ENCODE measurements around the gene ERAP2.
"Not testable (repeated sequence)": the region's sequence is repeated elsewhere in the genome, so short reads cannot be mapped to it uniquely, and the experiment has no call there.

The ERAP2 gene

DNA sequence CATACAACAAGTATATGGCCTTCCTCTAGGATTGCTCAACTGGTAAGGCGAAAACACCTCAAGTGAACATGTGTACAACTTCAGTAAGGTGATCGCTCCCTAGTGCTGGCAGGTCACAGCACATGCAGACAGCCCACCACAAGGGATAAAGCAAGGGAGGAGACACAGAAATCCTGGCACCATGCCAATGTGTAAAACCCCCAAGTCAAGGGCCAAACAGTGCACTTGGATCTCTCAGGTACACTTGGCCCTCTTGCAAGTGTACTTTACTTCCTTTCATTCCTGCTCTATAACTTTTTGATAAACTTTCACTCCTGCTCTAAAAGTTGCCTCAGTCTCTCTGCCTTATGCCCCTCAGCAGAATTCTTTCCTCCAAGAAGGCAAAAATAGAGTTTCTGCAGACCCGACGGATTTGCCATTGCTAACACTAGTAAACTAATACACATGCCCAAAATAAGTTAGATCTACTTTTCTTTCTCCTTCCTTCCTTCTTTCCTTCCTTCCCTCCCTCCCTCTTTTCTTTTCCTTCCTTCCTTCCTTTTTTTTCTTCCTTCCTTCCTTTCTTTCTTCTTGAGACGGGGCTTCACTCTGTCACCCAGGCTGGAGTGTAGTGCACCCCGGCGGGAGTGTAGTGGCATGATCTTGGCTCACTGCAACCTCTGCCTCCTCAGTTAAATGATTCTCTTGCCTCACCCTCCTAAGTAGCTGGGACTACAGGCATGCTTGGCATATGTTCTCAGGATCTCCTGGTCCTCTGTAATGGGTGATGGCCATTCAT lies 52.8 kb downstream of the ERAP2 start:
- Histone ChIP-seq H3K4me3 (no peak overlapping the region), H3K27ac (no peak overlapping the region), H3K36me3 (ENCODE audit: insufficient read depth, low read length) (no peaks in the 10 kb centered on the region), H3K9me3 (ENCODE audit: low read depth, low read length) (no peaks in the 10 kb centered on the region), H3K9ac (ENCODE audit: insufficient read length) (no peak overlapping the region)
- TF ChIP-seq POLR2AphosphoS5 (IDR thresholded peaks at IDR 0.05; ENCODE audit: borderline replicate concordance, low read depth, low read length) (no peak), FOXP2 (optimal IDR thresholded peaks at IDR 0.05; ENCODE audit: control extremely low read depth, extremely low read length, insufficient read depth) (no peak), EZH2 (IDR thresholded peaks at IDR 0.05) (no peak)
- DNase-seq (ENCODE audit: low read depth, low spot score): no peak

DNA sequence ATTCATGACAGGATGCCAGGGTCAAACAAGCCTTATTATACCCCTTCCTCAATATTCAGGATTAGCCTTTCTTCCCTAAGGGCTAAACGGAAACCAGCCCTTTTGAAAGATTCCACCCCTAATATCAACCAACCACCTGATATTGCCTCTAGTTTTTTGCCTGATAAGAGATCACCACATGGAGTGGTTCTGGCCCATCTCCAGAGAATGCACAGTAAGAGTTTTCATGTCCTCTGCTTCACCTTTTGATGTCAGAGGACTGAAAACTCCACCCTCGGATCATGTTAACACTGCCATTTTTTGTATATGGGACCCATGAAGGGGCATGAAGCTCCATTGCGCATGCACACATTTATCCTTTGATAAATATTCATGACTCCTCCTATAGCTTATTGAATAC lies 53.8 kb downstream of the ERAP2 start:
- Histone ChIP-seq H3K27ac (no peak overlapping the region), H3K4me3 (no peak overlapping the region), H3K9me3 (ENCODE audit: low read depth, low read length) (no peaks in the 10 kb centered on the region), H3K36me3 (ENCODE audit: insufficient read depth, low read length) (no peaks in the 10 kb centered on the region), H3K9ac (ENCODE audit: insufficient read length) (no peak overlapping the region)
- DNase-seq (ENCODE audit: low read depth, low spot score): no peak
- TF ChIP-seq EZH2 (IDR thresholded peaks at IDR 0.05): no peak
- TF ChIP-seq POLR2AphosphoS5 (IDR thresholded peaks at IDR 0.05; ENCODE audit: borderline replicate concordance, low read depth, low read length): no peak
- no peak for TF ChIP-seq FOXP2 (optimal IDR thresholded peaks at IDR 0.05; ENCODE audit: control extremely low read depth, extremely low read length, insufficient read depth)

DNA sequence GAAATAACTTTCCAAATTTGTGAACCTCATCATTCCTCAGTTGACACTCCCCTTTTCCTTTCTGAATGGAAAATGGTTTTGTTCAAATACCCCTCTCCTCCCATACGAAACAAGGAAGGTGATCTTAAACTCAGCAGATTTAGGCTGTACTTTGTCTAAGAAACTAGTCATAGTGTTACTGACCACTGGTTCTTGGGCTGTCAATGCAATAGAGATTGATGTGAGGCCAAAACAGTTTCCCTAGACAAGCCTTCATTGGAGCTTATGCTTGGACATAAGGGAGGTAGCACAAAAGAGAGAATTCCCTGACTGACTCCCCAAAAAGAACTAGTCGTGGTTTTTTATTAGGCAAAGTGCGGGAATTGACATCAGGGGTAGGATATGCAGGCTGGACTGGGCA lies 54.3 kb downstream of the ERAP2 start:
- no peaks in the 10 kb centered on the region for H3K9me3 ChIP-seq (ENCODE audit: low read depth, low read length)
- H3K36me3 ChIP-seq (ENCODE audit: insufficient read depth, low read length): no peaks in the 10 kb centered on the region
- H3K9ac ChIP-seq (ENCODE audit: insufficient read length): no peak overlapping the region
- no peak overlapping the region for H3K4me3 ChIP-seq
- DNase-seq (ENCODE audit: low read depth, low spot score): no peak
- TF ChIP-seq POLR2AphosphoS5 (IDR thresholded peaks at IDR 0.05; ENCODE audit: borderline replicate concordance, low read depth, low read length) (no peak), FOXP2 (optimal IDR thresholded peaks at IDR 0.05; ENCODE audit: control extremely low read depth, extremely low read length, insufficient read depth) (no peak), EZH2 (IDR thresholded peaks at IDR 0.05) (no peak)
- H3K27ac ChIP-seq: no peak overlapping the region

DNA sequence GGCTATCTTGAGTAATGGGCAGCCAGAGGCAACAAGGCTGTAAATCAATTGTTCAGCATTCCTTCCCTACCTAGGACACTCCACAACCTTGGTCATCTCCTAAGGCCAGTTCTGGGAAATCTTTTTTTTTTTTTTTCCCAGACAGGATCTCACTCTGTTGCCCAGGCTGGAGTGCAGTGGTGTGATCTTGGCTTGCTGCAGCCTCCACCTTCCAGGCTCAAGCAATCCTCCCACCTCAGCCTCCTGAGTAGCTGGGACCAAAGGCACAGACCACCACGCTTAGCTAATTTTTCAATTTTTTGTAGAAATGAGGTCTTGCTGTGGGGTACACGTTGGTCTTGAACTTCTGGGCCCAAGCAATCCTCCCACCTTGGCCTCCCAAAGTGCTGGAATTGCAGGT lies 54.7 kb downstream of the ERAP2 start:
- not testable (repeated sequence) for H3K4me3 ChIP-seq; H3K36me3 ChIP-seq (ENCODE audit: insufficient read depth, low read length); H3K9ac ChIP-seq (ENCODE audit: insufficient read length); DNase-seq (ENCODE audit: low read depth, low spot score); H3K27ac ChIP-seq; H3K9me3 ChIP-seq (ENCODE audit: low read depth, low read length)

DNA sequence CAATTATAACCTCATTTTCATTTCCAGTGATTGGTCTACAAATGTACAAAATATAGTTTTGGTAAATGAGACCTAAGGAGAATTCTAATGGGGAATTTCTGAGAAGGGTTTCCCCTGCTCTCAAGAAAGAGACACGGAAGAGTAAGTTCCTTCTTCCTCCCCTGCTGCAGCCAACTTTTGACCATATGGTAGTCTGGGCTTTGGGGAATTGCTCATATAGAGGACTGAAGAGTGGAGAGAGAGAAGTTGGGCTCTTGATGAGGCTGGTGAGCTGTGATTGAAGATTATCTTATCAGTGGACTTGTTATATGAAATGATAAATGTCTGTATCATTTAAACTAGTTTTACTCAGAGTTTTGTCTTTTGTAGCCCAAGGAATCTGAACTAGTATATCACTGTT lies 55.3 kb downstream of the ERAP2 start:
- no peak for DNase-seq (ENCODE audit: low read depth, low spot score)
- H3K27ac ChIP-seq: no peak overlapping the region
- TF ChIP-seq FOXP2 (optimal IDR thresholded peaks at IDR 0.05; ENCODE audit: control extremely low read depth, extremely low read length, insufficient read depth): no peak
- no peak for TF ChIP-seq EZH2 (IDR thresholded peaks at IDR 0.05)
- no peak for TF ChIP-seq POLR2AphosphoS5 (IDR thresholded peaks at IDR 0.05; ENCODE audit: borderline replicate concordance, low read depth, low read length)
- no peaks in the 10 kb centered on the region for H3K9me3 ChIP-seq (ENCODE audit: low read depth, low read length)
- no peaks in the 10 kb centered on the region for H3K36me3 ChIP-seq (ENCODE audit: insufficient read depth, low read length)
- H3K9ac ChIP-seq (ENCODE audit: insufficient read length): no peak overlapping the region
- H3K4me3 ChIP-seq: no peak overlapping the region

DNA sequence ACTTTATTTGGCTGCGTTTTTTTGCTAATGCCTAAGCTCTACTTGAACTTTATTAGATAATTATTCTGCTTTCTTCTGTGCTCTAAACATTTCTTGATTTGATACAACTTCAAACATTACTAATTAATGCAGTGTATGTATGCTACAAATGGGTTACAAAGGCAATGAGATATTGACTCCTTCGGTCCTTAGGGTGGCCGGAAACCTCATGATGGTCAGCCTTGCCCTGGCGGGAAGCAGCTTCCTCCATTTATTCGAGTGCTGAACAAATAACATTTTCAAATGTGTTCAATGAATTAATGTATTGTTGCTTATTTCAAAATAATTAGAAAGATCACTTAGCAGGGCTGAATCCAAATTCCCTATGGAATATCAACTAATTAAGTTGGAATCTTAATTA lies 55.7 kb downstream of the ERAP2 start:
- H3K4me3 ChIP-seq: no peak overlapping the region
- no peaks in the 10 kb centered on the region for H3K36me3 ChIP-seq (ENCODE audit: insufficient read depth, low read length)
- H3K9me3 ChIP-seq (ENCODE audit: low read depth, low read length): no peaks in the 10 kb centered on the region
- TF ChIP-seq FOXP2 (optimal IDR thresholded peaks at IDR 0.05; ENCODE audit: control extremely low read depth, extremely low read length, insufficient read depth) (no peak), EZH2 (IDR thresholded peaks at IDR 0.05) (no peak), POLR2AphosphoS5 (IDR thresholded peaks at IDR 0.05; ENCODE audit: borderline replicate concordance, low read depth, low read length) (no peak)
- no peak overlapping the region for H3K27ac ChIP-seq
- H3K9ac ChIP-seq (ENCODE audit: insufficient read length): no peak overlapping the region
- no peak for DNase-seq (ENCODE audit: low read depth, low spot score)

DNA sequence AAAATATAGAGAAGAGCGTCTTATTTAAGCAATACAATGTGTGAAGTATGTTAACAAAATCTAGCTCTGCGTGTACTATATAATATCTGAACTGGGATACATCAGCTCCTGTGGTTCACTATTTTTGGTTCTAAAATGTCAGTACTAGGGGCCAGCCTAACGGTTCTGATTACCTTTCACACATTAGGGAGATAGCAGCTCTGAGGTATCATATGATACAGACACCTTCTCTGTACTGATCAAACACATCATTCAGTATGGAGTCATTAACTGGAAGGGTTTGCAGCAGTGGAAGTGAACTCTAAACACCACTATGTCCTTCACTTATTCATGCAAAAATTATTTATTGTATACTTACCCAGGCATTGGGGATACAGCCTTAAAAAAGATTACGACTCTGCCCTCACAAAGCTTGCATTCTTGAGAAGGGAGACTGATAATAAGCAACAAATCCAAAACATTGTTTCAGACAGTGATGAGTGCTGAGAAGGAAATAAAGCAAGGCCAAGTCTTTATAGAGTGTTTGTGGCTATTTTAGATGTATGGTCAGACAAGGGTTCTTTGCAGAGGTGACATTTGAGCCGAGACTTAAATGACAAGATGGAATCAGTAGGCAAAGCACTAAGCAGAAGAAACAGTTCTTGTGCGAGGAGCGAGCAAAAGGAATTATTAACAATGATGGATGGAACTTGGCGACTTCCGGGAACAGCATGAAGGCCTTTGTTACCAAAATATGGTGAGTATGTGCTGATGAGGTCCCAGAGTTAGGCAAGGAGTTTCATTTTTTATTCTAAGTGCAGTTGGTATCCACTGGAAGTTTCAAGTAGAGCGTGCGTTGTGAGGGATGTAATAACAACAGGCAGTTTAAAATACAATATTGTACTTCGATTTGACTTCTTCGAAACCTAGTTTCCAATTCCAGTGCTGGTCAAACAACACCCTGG lies 57.7 kb downstream of the ERAP2 start:
- no peak for DNase-seq (ENCODE audit: low read depth, low spot score)
- peak overlapping the region; percentile 95 for H3K4me3 ChIP-seq
- no peaks in the 10 kb centered on the region for H3K36me3 ChIP-seq (ENCODE audit: insufficient read depth, low read length)
- peak overlapping the region; percentile 61; the same call in 1 of the 2 replicates for H3K27ac ChIP-seq
- H3K9ac ChIP-seq (ENCODE audit: insufficient read length): peak overlapping the region; percentile 68
- TF ChIP-seq POLR2AphosphoS5 (IDR thresholded peaks at IDR 0.05; ENCODE audit: borderline replicate concordance, low read depth, low read length) (no peak), FOXP2 (optimal IDR thresholded peaks at IDR 0.05; ENCODE audit: control extremely low read depth, extremely low read length, insufficient read depth) (no peak), EZH2 (IDR thresholded peaks at IDR 0.05) (no peak)
- no peaks in the 10 kb centered on the region; the same call in 1 of the 2 replicates for H3K9me3 ChIP-seq (ENCODE audit: low read depth, low read length)

DNA sequence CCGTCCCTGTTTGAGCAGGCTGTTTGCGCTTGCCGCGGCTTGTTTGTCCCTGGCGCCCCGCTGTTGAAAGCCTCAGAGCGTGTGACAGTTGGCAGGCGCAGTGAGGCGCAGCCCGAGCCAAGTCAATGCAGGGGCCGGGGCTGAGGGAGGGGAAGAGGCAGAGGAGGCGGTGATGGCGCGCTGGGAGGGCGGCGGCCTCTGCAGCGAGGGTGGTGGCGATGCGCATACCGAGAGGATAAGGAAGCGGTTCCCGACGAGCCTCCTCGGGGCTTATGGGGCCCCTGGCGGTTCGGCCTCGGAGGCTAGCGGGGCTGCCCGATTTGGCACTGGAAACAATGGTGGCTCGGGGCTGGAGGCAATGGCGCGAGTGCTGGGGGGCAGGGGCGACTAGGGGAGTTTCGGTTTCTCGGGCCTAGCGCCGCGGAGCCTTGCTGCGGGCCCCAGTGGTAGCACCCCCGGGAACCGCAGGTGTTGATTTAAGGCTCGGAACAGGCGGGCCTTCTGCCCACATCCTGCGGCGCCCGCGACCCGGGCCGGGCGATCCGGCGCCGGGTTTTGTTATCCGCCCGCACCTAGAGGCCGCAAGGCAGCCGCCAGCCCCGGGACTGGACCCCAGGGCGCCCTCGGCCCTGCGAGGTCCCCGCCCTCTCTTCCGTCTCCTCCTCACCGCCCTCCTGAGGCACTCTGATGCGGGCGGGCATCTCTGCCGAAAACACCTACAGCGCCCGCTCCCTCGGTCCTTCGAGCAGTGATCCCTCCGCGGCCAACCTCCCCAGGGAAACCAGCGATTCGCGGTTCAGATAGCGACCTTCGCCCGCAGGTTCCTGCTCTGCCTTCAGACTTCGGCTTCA lies 58.6 kb downstream of the ERAP2 start:
- TF ChIP-seq EZH2 (IDR thresholded peaks at IDR 0.05) (no peak), POLR2AphosphoS5 (IDR thresholded peaks at IDR 0.05; ENCODE audit: borderline replicate concordance, low read depth, low read length) (peak; percentile 65)
- peak overlapping the region; percentile 68 for H3K9ac ChIP-seq (ENCODE audit: insufficient read length)
- peak overlapping the region; percentile 61 for H3K27ac ChIP-seq
- no peaks in the 10 kb centered on the region for H3K36me3 ChIP-seq (ENCODE audit: insufficient read depth, low read length)
- no peaks in the 10 kb centered on the region; the same call in 1 of the 2 replicates for H3K9me3 ChIP-seq (ENCODE audit: low read depth, low read length)
- peak overlapping the region; percentile 95 for H3K4me3 ChIP-seq
- DNase-seq (ENCODE audit: low read depth, low spot score): peak; percentile 32
